GM12878 (cell line): Measurements from ENCODE around the gene C14orf93. TPM values are rescaled to one million over a fixed set of nuclear protein-coding genes. Genes with fewer than 3 reads are reported as not detected.

Experiments used
- ATAC-seq: fragments of 200-7000 bp; cut with Tn5 transposase; 3 replicates; pipeline ENCODE4 v1.9.1; 2020; ENCODE audit warnings: mild to moderate bottlenecking, moderate library complexity
- BruUV-seq: library from RNA; stranded (reverse); fragments of 400-500 nt; replicated peaks from 2 replicates; lab custom pipeline; 2021; lab: Mats Ljungman, UMichigan
- CTCF ChIA-PET: fragments of 300-600 bp; sonication (Branson Sonifier 250); formaldehyde crosslinking; extraction: SDS; loops from one replicate; lab custom pipeline; 2021; ENCODE audit warnings: inconsistent platforms; lab: Yijun Ruan, JAX
- POLR2A ChIA-PET: fragments of 350-600 bp; formaldehyde crosslinking; extraction: SDS; loops from one replicate; lab custom pipeline; 2021; ENCODE audit warnings: inconsistent platforms; lab: Charles Lee
- RAD21 ChIA-PET: fragments of 300-600 bp; sonication (Branson Sonifier 250); formaldehyde crosslinking; loops from one replicate; lab custom pipeline; 2023; ENCODE audit warnings: antibody characterized with exemption; ENCODE audit not compliant: unreplicated experiment; lab: Charles Lee
- SMC1A ChIA-PET: fragments of 300-600 bp; sonication (Branson Sonifier 250); formaldehyde crosslinking; loops from one replicate; lab custom pipeline; 2023; ENCODE audit not compliant: unreplicated experiment, uncharacterized antibody; lab: Charles Lee
- DNase-seq: peaks from one replicate; pipeline ENCODE4 v3.0.0-alpha.2; 2011; ENCODE audit warnings: low read depth, low spot score
- FAIRE-seq: peaks from 3 replicates; lab custom pipeline; 2011; peaks lifted over from hg19 to GRCh38; lab: Jason Lieb, UNC
- H2AFZ ChIP-seq: 2 replicates; pipeline ENCODE4 v1.6.0; 2011; ENCODE audit warnings: low read depth, low read length, control low read depth; ENCODE audit not compliant: control insufficient read depth
- H3K27ac ChIP-seq: 2 replicates; pipeline ENCODE4 v1.5.1; 2011; ENCODE audit warnings: control low read depth; ENCODE audit not compliant: control insufficient read depth, insufficient read depth
- H3K27me3 ChIP-seq, 2 experiments: replicated peaks in 1 of 2; 2 replicates each; pipeline versions ENCODE4 v1.6.0 to v1.6.1; 2011; ENCODE audit warnings: low read length in 1 of 2; ENCODE audit not compliant: control insufficient read depth in 2 of 2, insufficient read depth in 2 of 2
- H3K36me3 ChIP-seq, 2 experiments: 2 replicates each; pipeline ENCODE4 v1.5.1; 2011; ENCODE audit warnings: low read length in 1 of 2; ENCODE audit not compliant: control insufficient read depth in 2 of 2, insufficient read depth in 2 of 2
- H3K4me1 ChIP-seq: 2 replicates; pipeline ENCODE4 v1.6.1; 2011; ENCODE audit warnings: mild to moderate bottlenecking, low read length, moderate library complexity, mixed read lengths; ENCODE audit not compliant: control insufficient read depth, insufficient read depth
- H3K4me2 ChIP-seq: 2 replicates; pipeline ENCODE4 v1.6.0; 2011; ENCODE audit warnings: control low read depth; ENCODE audit not compliant: control insufficient read depth, insufficient read depth
- H3K4me3 ChIP-seq: fragments of 200-600 bp; sonication (generic); 2 replicates; pipeline ENCODE4 v1.5.1; 2016
- H3K79me2 ChIP-seq: 2 replicates; pipeline ENCODE4 v1.6.0; 2011; ENCODE audit warnings: low read length; ENCODE audit not compliant: control insufficient read depth, insufficient read depth
- H3K9ac ChIP-seq: 2 replicates; pipeline ENCODE4 v1.8.0; 2011; ENCODE audit warnings: low read length, control low read depth, mixed read lengths; ENCODE audit not compliant: control insufficient read depth, insufficient read depth
- H3K9me3 ChIP-seq: replicated peaks from 3 replicates; pipeline ENCODE4 v1.5.1; 2011; ENCODE audit warnings: mild to moderate bottlenecking, low read length; ENCODE audit not compliant: control insufficient read depth, insufficient read depth
- H4K20me1 ChIP-seq: 2 replicates; pipeline ENCODE4 v1.6.0; 2011; ENCODE audit not compliant: control insufficient read depth, insufficient read depth
- CHD4 ChIP-seq: fragments of 200-600 bp; sonication (generic); IDR thresholded peaks from 2 replicates; pipeline ENCODE4 v1.6.1; 2016; ENCODE audit warnings: mild to moderate bottlenecking
- EP300 ChIP-seq, 2 experiments: fragments of 150-350 bp in 1 of 2; IDR thresholded peaks; 2 replicates each; pipeline ENCODE4 v1.6.1; 2011 to 2012; ENCODE audit warnings: low read depth in 2 of 2, low read length in 2 of 2, borderline replicate concordance in 1 of 2, improper control_type of control experiment in 1 of 2, inconsistent platforms in 1 of 2; ENCODE audit not compliant: control insufficient read depth in 1 of 2
- ESRRA ChIP-seq: IDR thresholded peaks from 2 replicates; pipeline ENCODE4 v1.6.1; 2012; ENCODE audit warnings: mild to moderate bottlenecking, low read length, improper control_type of control experiment
- ETV6 ChIP-seq, 2 experiments: fragments of 450-650 bp in 1 of 2; IDR thresholded peaks in 1 of 2; conservative IDR thresholded peaks in 1 of 2; 2 replicates each; pipeline ENCODE4 v1.6.1; 2014; ENCODE audit warnings: antibody characterized with exemption in 1 of 2, borderline replicate concordance in 1 of 2, low read depth in 1 of 2, mild to moderate bottlenecking in 1 of 2, moderate library complexity in 1 of 2
- FOS ChIP-seq: IDR thresholded peaks from 3 replicates; pipeline ENCODE4 v1.6.1; 2011; ENCODE audit warnings: borderline replicate concordance; ENCODE audit not compliant: insufficient read length; ENCODE audit errors: extremely low read depth
- IRF4 ChIP-seq: IDR thresholded peaks from 2 replicates; pipeline ENCODE4 v1.6.1; 2011; ENCODE audit warnings: low read depth, low read length
- NR2F1 ChIP-seq: fragments of 450-650 bp; conservative IDR thresholded peaks from 2 replicates; pipeline ENCODE4 v1.6.1; 2017; ENCODE audit warnings: mild to moderate bottlenecking
- RB1 ChIP-seq: fragments of 450-650 bp; formaldehyde crosslinking; IDR thresholded peaks from 2 replicates; pipeline ENCODE4 v1.6.1; 2017; ENCODE audit warnings: mild to moderate bottlenecking, borderline replicate concordance
- SMARCA5 ChIP-seq: fragments of 450-650 bp; IDR thresholded peaks from 2 replicates; pipeline ENCODE4 v1.6.1; 2017; ENCODE audit warnings: mild to moderate bottlenecking
- WGBS: methylation state at CpG from one replicate; pipeline ENCODE4 v1.1.6; 2016; ENCODE audit warnings: low lambda C conversion rate; ENCODE audit not compliant: insufficient replicate concordance, insufficient coverage; ENCODE audit errors: missing lambda C conversion rate; 5-methylcytosine and 5-hydroxymethylcytosine counted together
- in situ Hi-C: fragments of 300-500 bp; cut with MboI; formaldehyde crosslinking; loops from 9 replicates; pipeline ENCODE4 v1.14.3; 2018; ENCODE audit warnings: mixed read lengths
- intact Hi-C: fragments of 100-400 bp; cut with micrococcal nuclease; formaldehyde crosslinking; loops from one replicate; pipeline ENCODE4 v1.14.2; 2022; ENCODE audit not compliant: unreplicated experiment
- polyA plus RNA-seq, 11 experiments: library from polyadenylated mRNA; depleted of rRNA in 4 of 11; unstranded in 6 of 11; stranded (reverse) in 5 of 11; fragments of >200 nt; fragmentation: Nextera tagmentation in 4 of 11; fragmentation: Illumina TruSeq in 1 of 11; extraction: Ambion mirVana in 4 of 11; extraction: Trizol in 1 of 11; gene quantifications; 1 replicate in 1 of 11; 2 replicates in 10 of 11; pipeline versions ENCODE4 v1.2.1 to v1.2.3, GENCODE V29; 2011 to 2016; ENCODE audit warnings: inconsistent platforms in 2 of 11, missing spikeins in 2 of 11, low read depth in 1 of 11
- total RNA-seq, 4 experiments: library from RNA; depleted of rRNA in 3 of 4; stranded (reverse); fragments of >200 nt in 3 of 4; fragmentation: Illumina TruSeq in 1 of 4; extraction: Trizol in 1 of 4; gene quantifications; 2 replicates each; pipeline versions ENCODE4 v1.2.1 to v1.2.3, GENCODE V29; 2013 to 2021
- TF ChIP-seq, protein P1 (sequence below): fragments of 150-350 bp; IDR thresholded peaks from 2 replicates; pipeline ENCODE4 v1.6.1; 2014; ENCODE audit warnings: mild to moderate bottlenecking, low read depth, low read length
- TF ChIP-seq, protein P2 (sequence below): fragments of 450-650 bp; IDR thresholded peaks from 2 replicates; pipeline ENCODE4 v1.6.1; 2017; ENCODE audit warnings: low read depth, mild to moderate bottlenecking, moderate library complexity
- TF ChIP-seq, protein P3 (sequence below): fragments of 450-650 bp; formaldehyde crosslinking; IDR thresholded peaks from 2 replicates; pipeline ENCODE4 v1.4.0; 2022; ENCODE audit warnings: mild to moderate bottlenecking, moderate library complexity

The C14orf93 gene
- total and polyA plus RNA-seq, 10 of the 15 experiments (the other 5 are each of a cell fraction or from before 2014, with no cell fraction given): 1.8 to 13.9 (median 10.2) TPM

DNA sequence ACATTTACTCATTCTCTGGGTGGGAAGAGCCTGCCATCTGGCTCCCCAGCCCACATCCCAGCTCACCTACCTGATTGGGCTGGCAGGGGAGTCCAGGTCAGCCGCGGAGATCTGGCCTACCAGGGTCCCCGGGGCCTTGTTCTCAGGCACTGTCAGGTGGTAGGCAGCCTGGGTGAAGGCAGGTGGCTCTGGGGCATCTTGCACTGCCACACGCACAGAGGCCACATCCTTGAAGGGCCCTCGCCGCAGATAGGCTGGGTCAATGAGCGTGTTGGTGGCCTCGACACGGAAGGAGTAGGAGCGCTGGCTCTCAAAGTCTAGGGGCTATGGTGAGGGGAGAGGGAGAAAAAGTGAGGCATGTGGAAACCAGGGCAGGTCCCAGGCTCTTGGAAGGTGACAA is 43.5 kb upstream of the C14orf93 start:
- in situ Hi-C loops: loop anchor here (5.0 kb wide), 1 partner anchor 61 kb away; no protein-coding TSS in a partner anchor
- POLR2A ChIA-PET: interaction anchor here (1.1 to 2.7 kb wide), 2 partner anchors 47 to 58 kb away, joined by 4 to 8 read pairs; no protein-coding TSS in a partner anchor

More for the DNA sequence above, 43.5 kb upstream of the C14orf93 start:
- FAIRE-seq (no peak), ATAC-seq (no peak), DNase-seq (no peak)
- TF ChIP-seq EP300 (IDR thresholded peaks at IDR 0.05; ENCODE audit: borderline replicate concordance in 1 of 2, control insufficient read depth in 1 of 2, low read depth in 2 of 2, low read length in 2 of 2): no peak
- TF ChIP-seq RB1: no peak
- TF ChIP-seq IRF4: no peak
- TF ChIP-seq SMARCA5: no peak
- no peak for TF ChIP-seq FOS
- no peak for TF ChIP-seq ESRRA
- no peak for TF ChIP-seq NR2F1
- TF ChIP-seq, protein P1, sequence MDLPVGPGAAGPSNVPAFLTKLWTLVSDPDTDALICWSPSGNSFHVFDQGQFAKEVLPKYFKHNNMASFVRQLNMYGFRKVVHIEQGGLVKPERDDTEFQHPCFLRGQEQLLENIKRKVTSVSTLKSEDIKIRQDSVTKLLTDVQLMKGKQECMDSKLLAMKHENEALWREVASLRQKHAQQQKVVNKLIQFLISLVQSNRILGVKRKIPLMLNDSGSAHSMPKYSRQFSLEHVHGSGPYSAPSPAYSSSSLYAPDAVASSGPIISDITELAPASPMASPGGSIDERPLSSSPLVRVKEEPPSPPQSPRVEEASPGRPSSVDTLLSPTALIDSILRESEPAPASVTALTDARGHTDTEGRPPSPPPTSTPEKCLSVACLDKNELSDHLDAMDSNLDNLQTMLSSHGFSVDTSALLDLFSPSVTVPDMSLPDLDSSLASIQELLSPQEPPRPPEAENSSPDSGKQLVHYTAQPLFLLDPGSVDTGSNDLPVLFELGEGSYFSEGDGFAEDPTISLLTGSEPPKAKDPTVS: no peak
- no peak for TF ChIP-seq ETV6 (conservative IDR thresholded peaks at IDR 0.05 in 1 of 2, IDR thresholded peaks at IDR 0.05 in 1 of 2; ENCODE audit: borderline replicate concordance in 1 of 2, low read depth in 1 of 2)
- no peak for TF ChIP-seq CHD4
- TF ChIP-seq, protein P2, sequence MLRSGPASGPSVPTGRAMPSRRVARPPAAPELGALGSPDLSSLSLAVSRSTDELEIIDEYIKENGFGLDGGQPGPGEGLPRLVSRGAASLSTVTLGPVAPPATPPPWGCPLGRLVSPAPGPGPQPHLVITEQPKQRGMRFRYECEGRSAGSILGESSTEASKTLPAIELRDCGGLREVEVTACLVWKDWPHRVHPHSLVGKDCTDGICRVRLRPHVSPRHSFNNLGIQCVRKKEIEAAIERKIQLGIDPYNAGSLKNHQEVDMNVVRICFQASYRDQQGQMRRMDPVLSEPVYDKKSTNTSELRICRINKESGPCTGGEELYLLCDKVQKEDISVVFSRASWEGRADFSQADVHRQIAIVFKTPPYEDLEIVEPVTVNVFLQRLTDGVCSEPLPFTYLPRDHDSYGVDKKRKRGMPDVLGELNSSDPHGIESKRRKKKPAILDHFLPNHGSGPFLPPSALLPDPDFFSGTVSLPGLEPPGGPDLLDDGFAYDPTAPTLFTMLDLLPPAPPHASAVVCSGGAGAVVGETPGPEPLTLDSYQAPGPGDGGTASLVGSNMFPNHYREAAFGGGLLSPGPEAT: no peak
- TF ChIP-seq, protein P3, sequence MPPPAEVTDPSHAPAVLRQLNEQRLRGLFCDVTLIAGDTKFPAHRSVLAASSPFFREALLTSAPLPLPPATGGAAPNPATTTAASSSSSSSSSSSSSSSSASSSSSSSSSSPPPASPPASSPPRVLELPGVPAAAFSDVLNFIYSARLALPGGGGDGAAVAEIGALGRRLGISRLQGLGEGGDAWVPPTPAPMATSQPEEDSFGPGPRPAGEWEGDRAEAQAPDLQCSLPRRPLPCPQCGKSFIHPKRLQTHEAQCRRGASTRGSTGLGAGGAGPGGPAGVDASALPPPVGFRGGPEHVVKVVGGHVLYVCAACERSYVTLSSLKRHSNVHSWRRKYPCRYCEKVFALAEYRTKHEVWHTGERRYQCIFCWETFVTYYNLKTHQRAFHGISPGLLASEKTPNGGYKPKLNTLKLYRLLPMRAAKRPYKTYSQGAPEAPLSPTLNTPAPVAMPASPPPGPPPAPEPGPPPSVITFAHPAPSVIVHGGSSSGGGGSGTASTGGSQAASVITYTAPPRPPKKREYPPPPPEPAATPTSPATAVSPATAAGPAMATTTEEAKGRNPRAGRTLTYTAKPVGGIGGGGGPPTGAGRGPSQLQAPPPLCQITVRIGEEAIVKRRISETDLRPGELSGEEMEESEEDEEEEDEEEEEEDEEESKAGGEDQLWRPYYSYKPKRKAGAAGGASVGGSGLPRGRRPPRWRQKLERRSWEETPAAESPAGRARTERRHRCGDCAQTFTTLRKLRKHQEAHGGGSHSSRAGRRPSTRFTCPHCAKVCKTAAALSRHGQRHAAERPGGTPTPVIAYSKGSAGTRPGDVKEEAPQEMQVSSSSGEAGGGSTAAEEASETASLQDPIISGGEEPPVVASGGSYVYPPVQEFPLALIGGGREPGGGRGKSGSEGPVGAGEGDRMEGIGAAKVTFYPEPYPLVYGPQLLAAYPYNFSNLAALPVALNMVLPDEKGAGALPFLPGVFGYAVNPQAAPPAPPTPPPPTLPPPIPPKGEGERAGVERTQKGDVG (CRISPR knock-in tag): no peak
- no peak overlapping the region for H3K27ac ChIP-seq
- no peaks in the 10 kb centered on the region for H3K9me3 ChIP-seq
- no peaks in the 10 kb centered on the region for H4K20me1 ChIP-seq
- H2AFZ ChIP-seq: no peak overlapping the region
- H3K79me2 ChIP-seq: no peaks in the 10 kb centered on the region
- intact Hi-C loops: no loop called here
- H3K27me3 ChIP-seq: no peaks in the 10 kb centered on the region
- H3K36me3 ChIP-seq: no peaks in the 10 kb centered on the region
- no peak overlapping the region for H3K4me2 ChIP-seq
- BruUV-seq: no TSS peak
- ChIA-PET CTCF (interaction anchor here (1.0 to 18.3 kb wide), 7 partner anchors 9 to 79 kb away, joined by 3 to 853 read pairs (median 4); partner anchors contain the start of gene AJUBA), RAD21 (interaction anchor here (0.9 to 10.8 kb wide), 3 partner anchors 47 to 68 kb away, joined by 4 to 224 read pairs (median 166); partner anchors contain the start of gene AJUBA), SMC1A (interaction anchor here (0.6 to 8.7 kb wide), 3 partner anchors 9 to 67 kb away, joined by 3 to 156 read pairs (median 77); no protein-coding TSS in a partner anchor)
- H3K9ac ChIP-seq: no peak overlapping the region
- peaks cover 12% of the 10 kb centered on the region for H3K4me1 ChIP-seq
- no peak overlapping the region for H3K4me3 ChIP-seq
- 75% methylated on average over 10 of the region's 10 CpGs for WGBS
